Measurements from ENCODE around the gene MRPS21. TPM values are rescaled to one million over a fixed set of nuclear protein-coding genes. Genes with fewer than 3 reads are reported as not detected.

The MRPS21 gene
- total RNA-seq, 1 donor from 2014 or later, result 69.4 TPM

- TF ChIP-seq, protein P1, sequence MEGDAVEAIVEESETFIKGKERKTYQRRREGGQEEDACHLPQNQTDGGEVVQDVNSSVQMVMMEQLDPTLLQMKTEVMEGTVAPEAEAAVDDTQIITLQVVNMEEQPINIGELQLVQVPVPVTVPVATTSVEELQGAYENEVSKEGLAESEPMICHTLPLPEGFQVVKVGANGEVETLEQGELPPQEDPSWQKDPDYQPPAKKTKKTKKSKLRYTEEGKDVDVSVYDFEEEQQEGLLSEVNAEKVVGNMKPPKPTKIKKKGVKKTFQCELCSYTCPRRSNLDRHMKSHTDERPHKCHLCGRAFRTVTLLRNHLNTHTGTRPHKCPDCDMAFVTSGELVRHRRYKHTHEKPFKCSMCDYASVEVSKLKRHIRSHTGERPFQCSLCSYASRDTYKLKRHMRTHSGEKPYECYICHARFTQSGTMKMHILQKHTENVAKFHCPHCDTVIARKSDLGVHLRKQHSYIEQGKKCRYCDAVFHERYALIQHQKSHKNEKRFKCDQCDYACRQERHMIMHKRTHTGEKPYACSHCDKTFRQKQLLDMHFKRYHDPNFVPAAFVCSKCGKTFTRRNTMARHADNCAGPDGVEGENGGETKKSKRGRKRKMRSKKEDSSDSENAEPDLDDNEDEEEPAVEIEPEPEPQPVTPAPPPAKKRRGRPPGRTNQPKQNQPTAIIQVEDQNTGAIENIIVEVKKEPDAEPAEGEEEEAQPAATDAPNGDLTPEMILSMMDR (IDR thresholded peaks at IDR 0.05; ENCODE audit: unreplicated experiment), result no peak
- Mint-ChIP-seq H3K27me3 (no peaks in the 10 kb centered on the region), H3K4me1 (ENCODE audit: low read depth) (no peaks in the 10 kb centered on the region), H3K9me3 (ENCODE audit: low read depth) (no peaks in the 10 kb centered on the region), H3K4me3 (ENCODE audit: low read depth) (no peak overlapping the region), H3K36me3 (ENCODE audit: insufficient read depth) (peaks cover 31% of the 10 kb centered on the region), H3K27ac (no peak overlapping the region)
- no peak for DNase-seq (ENCODE audit: low spot score, unreplicated experiment)
Observed at GRCh38 chr1:150346316-150346715, 52.7 kb downstream of the MRPS21 start.

- Mint-ChIP-seq H3K27me3 (no peaks in the 10 kb centered on the region), H3K36me3 (ENCODE audit: insufficient read depth) (peaks cover 29% of the 10 kb centered on the region), H3K4me1 (ENCODE audit: low read depth) (no peaks in the 10 kb centered on the region), H3K4me3 (ENCODE audit: low read depth) (no peak overlapping the region), H3K27ac (peak overlapping the region; percentile 91), H3K9me3 (ENCODE audit: low read depth) (no peaks in the 10 kb centered on the region)
- TF ChIP-seq, protein P1 (IDR thresholded peaks at IDR 0.05; ENCODE audit: unreplicated experiment), result no peak
- DNase-seq (ENCODE audit: low spot score, unreplicated experiment), result no peak
Observed at GRCh38 chr1:150352866-150353265, 59.2 kb downstream of the MRPS21 start.

Other genes starting within 250 kb of the MRPS21 start
- 53.0 and 58.1 TPM in 2 replicates for gene VPS45, start 226.1 kb upstream of the MRPS21 start, total RNA-seq
- 85.2 and 87.6 TPM in 2 replicates for gene PLEKHO1, start 143.9 kb upstream of the MRPS21 start, total RNA-seq
- 52.1 TPM in 2 replicates for gene ANP32E, start 57.7 kb upstream of the MRPS21 start, total RNA-seq
- gene CA14, start 36.1 kb upstream of the MRPS21 start, total RNA-seq, result 13.1 and 16.6 TPM in 2 replicates
- 129 and 136 TPM in 2 replicates for gene APH1A, start 24.8 kb upstream of the MRPS21 start, total RNA-seq
- 2.0 and 2.9 TPM in 2 replicates for gene C1orf54, start 21.1 kb upstream of the MRPS21 start, total RNA-seq
- 1.9 and 2.7 TPM in 2 replicates for gene CIART, start 11.3 kb upstream of the MRPS21 start, total RNA-seq
- gene PRPF3, start 27.7 kb downstream of the MRPS21 start, total RNA-seq, result 106 and 107 TPM in 2 replicates
- 38.5 and 42.6 TPM in 2 replicates for gene RPRD2, start 70.3 kb downstream of the MRPS21 start, total RNA-seq
- gene TARS2, start 193.6 kb downstream of the MRPS21 start, total RNA-seq, result 28.4 and 30.8 TPM in 2 replicates
- 1.9 and 2.1 TPM in 2 replicates for gene ECM1, start 214.2 kb downstream of the MRPS21 start, total RNA-seq
- gene FALEC, start 221.9 kb downstream of the MRPS21 start, total RNA-seq, result 0.57 TPM in 1 of 2 replicates, not detected in the other